Gastrocnemius medialis (tissue), 4 donors: ENCODE data around the gene XPA.

Experiments used
- CTCF ChIP-seq, 5 experiments: fragments of 450-650 bp in 3 of 5; fragments of 200-600 bp in 2 of 5; sonication (generic) in 2 of 5; IDR thresholded peaks in 4 of 5; conservative IDR thresholded peaks in 1 of 5; 1 replicate in 4 of 5; 2 replicates in 1 of 5; pipeline ENCODE4 v1.5.1; 2016 to 2019; ENCODE audit warnings: antibody characterized with exemption in 5 of 5, mild to moderate bottlenecking in 3 of 5, moderate library complexity in 3 of 5
- POLR2A ChIP-seq, 2 donors: fragments of 450-650 bp; IDR thresholded peaks; one replicate each; pipeline ENCODE4 v1.6.1; 2017; ENCODE audit warnings: antibody characterized with exemption in 2 of 2, mild to moderate bottlenecking in 2 of 2, moderate library complexity in 2 of 2

GRCh38 chr9:97695995-97696802 is 941 bp downstream of the XPA start:
- TF ChIP-seq POLR2A (IDR thresholded peaks at IDR 0.05) (no peak), CTCF (IDR thresholded peaks at IDR 0.05 in 4 of 5, conservative IDR thresholded peaks at IDR 0.05 in 1 of 5) (no peak)
